ENCODE results near the gene SCNN1G.
"Not testable (repeated sequence)": the region's sequence is repeated elsewhere in the genome, so short reads cannot be mapped to it uniquely, and the experiment has no call there.

Gene SCNN1G

GRCh38 chr16:23207485-23207884, 24.9 kb downstream of the SCNN1G start:
- no peak for DNase-seq

GRCh38 chr16:23209606-23210005, 27.1 kb downstream of the SCNN1G start:
- no peak for DNase-seq

GRCh38 chr16:23213831-23214230, 31.3 kb downstream of the SCNN1G start:
- DNase-seq = no peak

GRCh38 chr16:23214796-23215195, 32.3 kb downstream of the SCNN1G start:
- no peak for DNase-seq

DNA sequence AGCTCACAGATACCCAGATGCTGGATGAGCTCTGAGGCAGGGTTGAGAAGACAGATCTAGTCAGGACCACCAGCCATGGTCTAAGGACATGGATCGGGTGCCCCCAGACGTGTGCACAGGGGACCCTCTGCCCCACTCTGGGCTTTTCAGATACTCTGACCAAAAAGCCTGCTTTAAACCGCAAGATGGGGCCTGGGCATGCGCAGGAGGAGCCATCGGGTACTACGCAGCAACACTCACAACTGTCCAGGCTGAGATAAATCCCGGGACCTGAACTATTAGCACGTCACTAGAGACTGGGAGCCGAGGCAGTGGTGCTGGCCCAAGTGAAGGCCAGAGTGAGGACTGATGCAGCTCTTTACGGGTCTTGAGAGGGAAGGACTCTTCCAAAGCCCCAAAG, 32.9 kb downstream of the SCNN1G start:
- DNase-seq = no peak

DNA sequence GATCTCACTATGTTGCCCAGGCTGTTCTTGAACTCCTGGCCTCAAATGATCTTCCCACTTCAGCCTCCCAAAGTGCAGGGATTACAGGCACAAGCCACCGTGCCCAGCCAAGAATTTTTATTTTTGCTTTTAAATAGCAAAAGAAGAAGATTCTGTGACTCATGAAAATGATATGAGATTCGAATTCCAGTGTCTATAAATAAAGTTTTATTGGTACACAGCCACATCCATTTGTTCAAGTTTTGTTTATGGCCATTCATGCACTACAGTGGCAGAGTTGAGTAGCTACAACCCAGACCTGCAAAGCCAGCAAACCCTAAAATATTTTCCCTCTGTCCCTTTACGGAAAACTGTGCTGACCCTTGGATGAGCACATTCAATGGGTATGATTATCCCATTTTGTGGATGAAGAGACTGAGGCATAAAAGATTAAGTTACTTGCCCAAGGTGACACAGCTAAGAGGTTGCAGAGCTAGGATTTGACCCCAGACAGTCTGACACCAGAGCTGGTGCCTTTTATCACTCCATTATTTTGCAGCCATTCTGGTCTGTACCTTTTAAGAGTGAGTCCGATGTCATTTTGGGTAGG, 34.2 kb downstream of the SCNN1G start:
- DNase-seq = no peak

DNA sequence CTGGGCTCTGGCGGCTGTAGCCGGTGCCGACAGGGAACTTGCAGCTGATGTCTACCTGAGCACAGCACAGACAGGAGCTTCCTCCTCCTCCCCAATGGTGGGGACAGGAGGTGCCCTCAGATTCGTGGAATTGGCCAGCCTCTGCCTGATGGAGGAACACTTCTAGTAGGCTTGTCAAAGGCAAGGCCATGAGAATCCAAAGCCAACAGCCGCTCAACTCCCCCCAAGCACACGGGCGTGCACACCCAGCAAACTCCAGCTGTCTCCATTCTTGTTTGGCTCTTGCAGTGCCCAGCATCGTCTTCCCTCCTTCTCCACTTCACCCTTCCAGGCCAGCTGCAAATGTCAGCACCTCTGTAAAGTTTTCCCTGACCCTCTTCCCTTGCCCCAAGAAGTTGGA, 35.1 kb downstream of the SCNN1G start:
- no peak for DNase-seq

GRCh38 chr16:23222929-23223328, 40.4 kb downstream of the SCNN1G start:
- no peak for DNase-seq

- no peak for DNase-seq
Observed at GRCh38 chr16:23223368-23223767, 40.8 kb downstream of the SCNN1G start.

DNA sequence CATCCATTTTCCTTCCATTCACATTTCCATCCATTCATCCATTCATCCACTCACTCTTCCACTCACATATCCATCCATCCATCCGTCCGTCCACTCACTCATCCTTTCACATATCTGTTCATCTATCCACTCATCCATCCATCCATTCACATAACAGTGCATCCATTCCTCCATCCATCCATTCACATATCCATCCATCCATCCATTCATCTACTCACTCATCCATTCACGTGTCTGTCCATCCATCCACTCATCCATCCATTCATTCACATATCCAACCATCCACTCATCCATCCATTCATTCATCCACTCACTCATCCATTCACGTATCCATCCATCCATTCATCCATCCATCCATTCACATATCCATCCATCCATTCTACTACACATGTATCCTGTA, 42.6 kb downstream of the SCNN1G start:
- DNase-seq = no peak

DNA sequence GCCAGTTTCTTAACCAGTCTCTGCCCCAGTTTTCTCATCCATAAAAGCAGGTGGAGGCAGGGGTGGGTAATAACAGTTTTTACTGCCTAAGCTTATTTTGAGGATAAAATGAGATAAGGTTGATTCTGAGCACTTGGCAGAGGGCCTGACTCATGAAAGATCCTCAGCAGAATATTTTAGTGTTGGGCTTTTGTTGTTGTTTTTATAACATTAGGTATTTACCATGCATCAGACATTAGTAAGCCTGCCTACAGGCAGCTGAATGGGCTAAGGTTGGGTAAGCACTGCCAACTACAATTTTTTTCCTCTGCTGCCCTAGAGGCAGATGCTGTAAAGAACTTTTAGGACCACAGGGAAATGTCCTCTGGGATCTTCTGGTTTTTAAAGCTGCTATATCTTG, 43.1 kb downstream of the SCNN1G start:
- no peak for DNase-seq

DNA sequence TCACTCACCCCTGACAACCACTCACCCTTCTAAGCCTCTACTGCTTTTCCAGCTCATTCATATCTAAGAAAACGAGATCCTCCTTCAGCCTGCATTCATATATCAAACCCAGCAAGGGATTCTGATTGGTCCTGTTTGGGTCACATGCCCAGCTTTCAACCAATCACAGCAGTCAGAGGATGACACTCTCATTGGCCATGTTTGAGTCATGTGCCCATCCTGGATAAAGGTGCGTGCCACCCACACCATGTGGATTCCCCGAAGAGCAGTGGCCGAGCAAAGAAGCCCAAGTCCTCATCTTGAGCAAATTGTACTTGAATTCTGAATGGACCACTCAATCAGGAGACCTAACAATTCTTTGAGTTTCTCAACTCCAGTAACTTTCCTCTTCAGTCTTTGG, 45.0 kb downstream of the SCNN1G start:
- no peak for DNase-seq

- no peak for DNase-seq
Observed at GRCh38 chr16:23229714-23230113, 47.2 kb downstream of the SCNN1G start.

- DNase-seq = no peak
Observed at GRCh38 chr16:23232806-23233205, 50.3 kb downstream of the SCNN1G start.

- DNase-seq = no peak
Observed at GRCh38 chr16:23235176-23235575, 52.6 kb downstream of the SCNN1G start.

- DNase-seq = no peak
Observed at GRCh38 chr16:23236983-23237382, 54.4 kb downstream of the SCNN1G start.

DNA sequence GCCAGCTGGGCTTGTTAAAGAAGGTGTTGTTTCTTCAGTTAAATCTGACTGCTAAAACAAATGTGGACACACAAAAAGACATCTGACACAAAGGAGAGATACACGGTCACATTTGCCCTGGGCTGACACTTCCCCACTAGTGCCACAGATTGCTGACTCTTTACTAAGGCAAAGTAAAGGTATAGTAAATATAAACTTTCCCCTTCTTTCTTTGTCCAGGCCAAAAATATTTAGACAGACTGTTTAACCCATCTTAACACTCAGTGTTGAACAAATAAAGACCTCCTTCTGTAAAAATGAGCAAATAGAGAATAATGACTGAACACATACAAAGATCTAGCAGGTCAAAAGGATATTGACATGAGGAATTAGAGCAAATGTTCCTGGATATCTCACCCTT, 58.4 kb downstream of the SCNN1G start:
- no peak for DNase-seq

DNA sequence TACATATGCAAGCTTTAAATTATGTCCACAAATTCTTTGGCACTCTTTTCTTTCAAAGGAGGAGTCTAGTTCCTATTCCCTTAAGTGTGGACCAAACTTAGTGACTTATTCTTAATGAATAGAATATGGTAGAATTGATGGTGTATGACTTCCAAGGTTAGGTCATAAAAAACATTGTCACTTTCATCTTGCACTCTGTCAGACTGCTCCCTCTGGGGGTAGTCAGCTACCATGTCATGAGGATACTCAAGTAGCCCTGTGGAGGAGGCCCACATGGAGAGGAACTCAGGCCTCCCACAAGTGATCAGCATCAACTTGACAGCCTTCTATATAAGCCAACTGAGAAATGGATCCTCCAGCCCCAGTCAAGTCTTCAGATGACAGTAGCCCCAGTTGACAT, 61.6 kb downstream of the SCNN1G start:
- no peak for DNase-seq

DNA sequence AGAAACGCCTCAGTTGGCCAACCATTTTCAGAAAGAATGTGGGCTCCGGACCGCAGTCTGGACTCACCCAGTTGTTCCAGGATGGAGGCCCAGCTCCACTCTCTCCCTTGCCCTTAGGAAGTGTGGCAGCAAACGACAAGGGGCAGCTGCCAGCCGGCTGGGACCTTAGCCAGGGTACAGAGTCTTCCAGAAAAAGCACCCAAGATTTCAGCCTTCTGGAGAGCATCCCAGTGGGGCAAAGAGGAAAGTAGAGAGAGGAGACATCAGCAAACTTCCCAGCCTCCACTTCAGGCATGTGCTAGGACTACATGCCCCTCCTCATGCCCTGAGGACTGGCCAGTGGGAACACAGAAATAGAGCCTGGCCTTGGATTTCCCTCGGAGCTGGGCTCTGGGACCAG, 62.7 kb downstream of the SCNN1G start:
- no peak for DNase-seq

DNA sequence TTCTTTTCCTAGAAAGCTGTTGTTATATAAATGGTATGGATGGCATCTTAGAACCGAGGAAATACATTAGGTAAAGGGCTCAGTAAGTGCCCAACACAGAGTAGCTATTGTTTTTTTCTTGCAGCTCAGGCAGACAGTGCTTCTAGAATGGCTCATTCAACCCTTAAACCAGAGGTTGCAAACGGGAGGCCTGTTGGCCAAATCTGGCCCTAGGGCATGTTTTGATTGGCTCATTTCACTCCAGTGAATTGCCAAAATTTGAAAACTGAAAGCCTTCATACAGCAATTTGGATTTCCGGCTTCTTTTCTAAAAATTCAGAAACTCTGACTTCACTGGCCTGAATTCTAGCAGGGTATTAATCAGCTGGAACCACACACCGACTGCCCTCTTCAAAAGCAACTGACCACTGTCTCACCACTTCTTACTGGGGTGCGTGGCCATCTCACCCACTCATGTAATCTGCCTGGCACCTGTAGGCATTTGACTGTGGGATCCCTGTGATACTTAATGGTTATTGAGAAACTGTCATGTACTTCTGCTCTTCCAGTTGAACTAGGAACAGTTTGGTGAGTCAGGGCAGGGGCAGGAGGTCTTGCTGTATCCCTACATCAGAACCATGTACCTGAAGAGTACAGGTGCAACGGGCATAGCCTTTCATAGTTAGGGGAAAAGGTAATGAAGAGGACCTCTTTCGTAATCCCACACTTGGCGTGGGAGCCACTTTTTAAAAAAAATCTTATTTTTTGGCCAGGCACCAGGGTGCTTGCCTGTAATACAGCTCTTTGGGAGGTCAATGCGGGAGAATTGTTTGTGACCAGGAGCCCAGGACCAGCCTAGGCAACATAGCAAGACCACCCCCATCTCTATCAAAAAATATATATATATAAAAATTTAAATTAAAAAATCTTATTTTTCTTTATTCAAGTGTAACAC, 66.0 kb downstream of the SCNN1G start:
- no peak for DNase-seq

- no peak for DNase-seq
Observed at GRCh38 chr16:23249830-23250229, 67.3 kb downstream of the SCNN1G start.

- no peak for DNase-seq
Observed at GRCh38 chr16:23252310-23252709, 69.8 kb downstream of the SCNN1G start.

- DNase-seq = not testable (repeated sequence)
Observed at GRCh38 chr16:23253650-23254049, 71.1 kb downstream of the SCNN1G start.

GRCh38 chr16:23254338-23254737, 71.8 kb downstream of the SCNN1G start:
- no peak for DNase-seq

DNA sequence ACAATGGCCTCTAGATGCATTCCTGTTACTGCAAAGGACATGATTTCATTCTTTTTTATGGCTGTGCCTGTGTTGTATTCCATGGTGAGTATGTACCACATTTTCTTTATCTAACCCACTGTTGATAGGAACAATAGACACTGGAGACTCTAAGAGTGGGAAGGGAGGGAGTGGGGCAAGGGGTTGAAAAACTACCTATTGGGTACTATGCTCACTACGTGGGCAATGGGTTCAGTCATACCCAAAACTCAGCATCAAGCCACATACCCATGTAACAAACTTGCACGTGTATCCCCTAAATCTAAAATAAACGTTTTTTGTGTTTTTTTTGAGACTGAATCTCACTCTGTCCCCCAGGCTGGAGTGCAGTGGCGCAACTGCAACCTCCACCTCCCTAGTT, 72.5 kb downstream of the SCNN1G start:
- no peak for DNase-seq

All from effector CD4-positive, alpha-beta T cell (primary cell).